HCT116 (cell line): Measurements from ENCODE around the gene JPH3.

Source experiments
- CTCF ChIP-seq, 3 experiments: fragments of 200-600 bp in 1 of 3; sonication (generic) in 1 of 3; IDR thresholded peaks in 2 of 3; conservative IDR thresholded peaks in 1 of 3; 2 replicates each; pipeline ENCODE4 v1.5.1; 2012 to 2017; ENCODE audit warnings: low read depth in 2 of 3, low read length in 2 of 3, antibody characterized with exemption in 1 of 3, borderline replicate concordance in 1 of 3, control low read depth in 1 of 3, mild to moderate bottlenecking in 1 of 3, mixed read lengths in 1 of 3, mixed run types in 1 of 3, moderate library complexity in 1 of 3; ENCODE audit not compliant: insufficient read depth in 1 of 3
- EGR1 ChIP-seq: IDR thresholded peaks from 2 replicates; pipeline ENCODE4 v1.6.1; 2012; ENCODE audit warnings: low read depth
- MAX ChIP-seq: IDR thresholded peaks from 2 replicates; pipeline ENCODE4 v1.6.1; 2012
- POLR2A ChIP-seq: IDR thresholded peaks from 2 replicates; pipeline ENCODE4 v1.7.0; 2011; ENCODE audit warnings: borderline replicate concordance; ENCODE audit not compliant: insufficient read depth, insufficient read length; ENCODE audit errors: extremely low read depth
- TCF7L2 ChIP-seq: IDR thresholded peaks from 2 replicates; pipeline ENCODE4 v1.7.0; 2011; ENCODE audit warnings: borderline replicate concordance, inconsistent platforms; ENCODE audit not compliant: insufficient read depth, insufficient read length; ENCODE audit errors: extremely low read depth
- ZBTB33 ChIP-seq: IDR thresholded peaks from 2 replicates; pipeline ENCODE4 v1.6.1; 2011; ENCODE audit warnings: mild to moderate bottlenecking, low read length, moderate library complexity; ENCODE audit not compliant: insufficient replicate concordance; ENCODE audit errors: extremely low read depth

GRCh38 chr16:87710887-87711286 lies 108.6 kb downstream of the JPH3 start:
- TF ChIP-seq CTCF (IDR thresholded peaks at IDR 0.05 in 2 of 3, conservative IDR thresholded peaks at IDR 0.05 in 1 of 3; ENCODE audit: borderline replicate concordance in 1 of 3, insufficient read depth in 1 of 3, low read depth in 2 of 3, low read length in 2 of 3) = no peak
- TF ChIP-seq TCF7L2 = no peak
- TF ChIP-seq POLR2A = no peak
- no peak for TF ChIP-seq MAX
- TF ChIP-seq ZBTB33 = no peak
- no peak for TF ChIP-seq EGR1
